Nucleus accumbens (tissue), 56 donors: ENCODE data around the gene DUSP7.

Experiments
- DNase-seq, 56 donors: peaks; one replicate each; lab custom pipeline; 2025; lab: John Stamatoyannopoulos, UW

The DUSP7 gene

GRCh38 chr3:52086976-52087663, 30.7 kb upstream of the DUSP7 start:
- no peak for DNase-seq

- no peak for DNase-seq
Measured at GRCh38 chr3:52086461-52086860, 30.1 kb upstream of the DUSP7 start.

GRCh38 chr3:52085681-52086282, 29.4 kb upstream of the DUSP7 start:
- no peak for DNase-seq

GRCh38 chr3:52084954-52085680, 28.7 kb upstream of the DUSP7 start:
- DNase-seq: no peak

GRCh38 chr3:52084216-52084945, 28.0 kb upstream of the DUSP7 start:
- no peak for DNase-seq

- no peak for DNase-seq
Measured at GRCh38 chr3:52083556-52084087, 27.3 kb upstream of the DUSP7 start.

GRCh38 chr3:52082951-52083350, 26.6 kb upstream of the DUSP7 start:
- no peak for DNase-seq

- DNase-seq: no peak
Measured at GRCh38 chr3:52080830-52081719, 24.7 kb upstream of the DUSP7 start.

- DNase-seq: no peak
Measured at GRCh38 chr3:52079958-52080357, 23.6 kb upstream of the DUSP7 start.

GRCh38 chr3:52078781-52079560, 22.6 kb upstream of the DUSP7 start:
- no peak for DNase-seq

GRCh38 chr3:52077925-52078324, 21.6 kb upstream of the DUSP7 start:
- no peak for DNase-seq

- peak in 6 of 56 donors; percentile 9 to 52 (median 22) for DNase-seq
Measured at GRCh38 chr3:52076896-52077780, 20.8 kb upstream of the DUSP7 start.

GRCh38 chr3:52073490-52073889, 17.1 kb upstream of the DUSP7 start:
- DNase-seq: no peak

GRCh38 chr3:52072471-52072870, 16.1 kb upstream of the DUSP7 start:
- peak in 8 of 56 donors; percentile 15 to 53 (median 34) for DNase-seq

- no peak for DNase-seq
Measured at GRCh38 chr3:52072020-52072419, 15.6 kb upstream of the DUSP7 start.

GRCh38 chr3:52070724-52071621, 14.6 kb upstream of the DUSP7 start:
- DNase-seq: peak in 1 of 56 donors; percentile 30

- DNase-seq: no peak
Measured at GRCh38 chr3:52069855-52070254, 13.5 kb upstream of the DUSP7 start.
